H9 (cell line): ENCODE results near the gene TNNT2. TPM values are rescaled to one million over a fixed set of nuclear protein-coding genes. Genes with fewer than 3 reads are reported as not detected.

Source experiments
- DNase-seq: peaks from one replicate; pipeline ENCODE4 v3.0.0-alpha.2; 2017
- H2AFZ ChIP-seq: one replicate; pipeline ENCODE4 v1.6.1; 2013; ENCODE audit warnings: mild to moderate bottlenecking, low read length, control low read depth, moderate library complexity
- H2AK5ac ChIP-seq: 2 replicates; pipeline ENCODE4 v1.6.1; 2013; ENCODE audit warnings: low read length, control low read depth, mixed read lengths; ENCODE audit not compliant: insufficient read length
- H2BK120ac ChIP-seq: one replicate; pipeline ENCODE4 v1.6.1; 2013; ENCODE audit warnings: low read depth, mild to moderate bottlenecking, low read length, control low read depth, inconsistent platforms; ENCODE audit not compliant: poor library complexity, severe bottlenecking
- H2BK12ac ChIP-seq: 2 replicates; pipeline ENCODE4 v1.6.1; 2013; ENCODE audit warnings: low read length, control low read depth, mixed read lengths, low read depth; ENCODE audit not compliant: insufficient read length
- H2BK15ac ChIP-seq: 2 replicates; pipeline ENCODE4 v1.6.1; 2013; ENCODE audit warnings: low read depth, low read length, control low read depth
- H2BK20ac ChIP-seq: one replicate; pipeline ENCODE4 v1.6.1; 2013; ENCODE audit warnings: low read depth, mild to moderate bottlenecking, low read length, control low read depth, inconsistent platforms; ENCODE audit not compliant: poor library complexity, severe bottlenecking
- H2BK5ac ChIP-seq: 2 replicates; pipeline ENCODE4 v1.6.1; 2013; ENCODE audit warnings: low read length, control low read depth, mixed read lengths; ENCODE audit not compliant: insufficient read length
- H3K14ac ChIP-seq: 2 replicates; pipeline ENCODE4 v1.6.1; 2013; ENCODE audit warnings: low read length, control low read depth; ENCODE audit not compliant: insufficient read depth
- H3K18ac ChIP-seq: 2 replicates; pipeline ENCODE4 v1.6.1; 2013; ENCODE audit warnings: low read depth, mild to moderate bottlenecking, mixed read lengths, low read length, control low read depth; ENCODE audit not compliant: insufficient read length
- H3K23ac ChIP-seq: 2 replicates; pipeline ENCODE4 v1.6.1; 2013; ENCODE audit warnings: low read length, control low read depth, mixed read lengths, low read depth; ENCODE audit not compliant: insufficient read length
- H3K23me2 ChIP-seq: 2 replicates; pipeline ENCODE4 v1.6.1; 2013; ENCODE audit warnings: low read depth, mild to moderate bottlenecking, mixed read lengths, low read length, control low read depth; ENCODE audit not compliant: insufficient read length, poor library complexity, severe bottlenecking
- H3K27ac ChIP-seq: 2 replicates; pipeline ENCODE4 v1.5.1; 2013; ENCODE audit warnings: low read length, control low read depth, mixed read lengths, low read depth; ENCODE audit not compliant: insufficient read length
- H3K27me3 ChIP-seq: 2 replicates; pipeline ENCODE4 v1.6.1; 2013; ENCODE audit warnings: low read length, control low read depth, inconsistent platforms; ENCODE audit not compliant: insufficient read depth
- H3K4ac ChIP-seq: 2 replicates; pipeline ENCODE4 v1.6.1; 2013; ENCODE audit warnings: low read depth, mild to moderate bottlenecking, control low read depth, inconsistent platforms, low read length, moderate library complexity
- H3K4me1 ChIP-seq: 2 replicates; pipeline ENCODE4 v1.6.1; 2013; ENCODE audit warnings: low read length, control low read depth, inconsistent platforms; ENCODE audit not compliant: insufficient read depth
- H3K4me2 ChIP-seq: 2 replicates; pipeline ENCODE4 v1.6.1; 2013; ENCODE audit warnings: low read length, control low read depth, mixed read lengths; ENCODE audit not compliant: insufficient read length, insufficient read depth
- H3K56ac ChIP-seq: 2 replicates; pipeline ENCODE4 v1.6.1; 2013; ENCODE audit warnings: low read depth, mild to moderate bottlenecking, mixed read lengths, low read length, control low read depth; ENCODE audit not compliant: insufficient read length
- H3K79me1 ChIP-seq: 2 replicates; pipeline ENCODE4 v1.6.1; 2013; ENCODE audit warnings: low read depth, mild to moderate bottlenecking, moderate library complexity, low read length, control low read depth, inconsistent platforms; ENCODE audit not compliant: insufficient read depth, poor library complexity, severe bottlenecking
- H3K79me2 ChIP-seq: 2 replicates; pipeline ENCODE4 v1.6.1; 2013; ENCODE audit warnings: low read length, control low read depth, inconsistent platforms; ENCODE audit not compliant: insufficient read depth
- H3K9ac ChIP-seq: 2 replicates; pipeline ENCODE4 v1.6.1; 2013; ENCODE audit warnings: low read length, control low read depth, mixed read lengths; ENCODE audit not compliant: insufficient read length; ENCODE audit errors: extremely low read depth
- H3K9me3 ChIP-seq: one replicate; pipeline ENCODE4 v1.6.1; 2013; ENCODE audit warnings: low read depth, low read length, inconsistent platforms; ENCODE audit not compliant: control insufficient read depth
- H3T11ph ChIP-seq: one replicate; pipeline ENCODE4 v1.6.1; 2013; ENCODE audit warnings: mild to moderate bottlenecking, low read length, control low read depth, inconsistent platforms
- H4K20me1 ChIP-seq: one replicate; pipeline ENCODE4 v1.6.1; 2013; ENCODE audit not compliant: control insufficient read depth, insufficient read length, insufficient read depth
- H4K5ac ChIP-seq: 2 replicates; pipeline ENCODE4 v1.6.1; 2013; ENCODE audit warnings: low read depth, mild to moderate bottlenecking, mixed read lengths, low read length, control low read depth; ENCODE audit not compliant: insufficient read length
- H4K8ac ChIP-seq: replicated peaks from 2 replicates; pipeline ENCODE4 v1.6.1; 2013; ENCODE audit warnings: low read length, control low read depth, mixed read lengths, low read depth; ENCODE audit not compliant: insufficient read length
- H4K91ac ChIP-seq: 2 replicates; pipeline ENCODE4 v1.6.1; 2013; ENCODE audit warnings: low read depth, mild to moderate bottlenecking, moderate library complexity, mixed read lengths, low read length, control low read depth; ENCODE audit not compliant: insufficient read length
- H3K27ac Mint-ChIP-seq, 3 experiments: 2 replicates in 2 of 3; 3 replicates in 1 of 3; pipeline ENCODE4 v1.8.0; 2020 to 2021; ENCODE audit warnings: mixed read lengths in 3 of 3, mild to moderate bottlenecking in 1 of 3, moderate library complexity in 1 of 3
- H3K27me3 Mint-ChIP-seq: 2 replicates; pipeline ENCODE4 v1.8.0; 2021; ENCODE audit warnings: low read depth, mild to moderate bottlenecking, moderate library complexity, mixed read lengths
- H3K36me3 Mint-ChIP-seq, 3 experiments: 2 replicates in 2 of 3; 3 replicates in 1 of 3; pipeline ENCODE4 v1.8.0; 2020 to 2021; ENCODE audit warnings: low read depth in 3 of 3, mixed read lengths in 3 of 3; ENCODE audit not compliant: insufficient read depth in 1 of 3
- H3K4me1 Mint-ChIP-seq, 2 experiments: 2 replicates each; pipeline ENCODE4 v1.8.0; 2020; ENCODE audit warnings: mixed read lengths in 2 of 2
- H3K4me3 Mint-ChIP-seq, 2 experiments: 2 replicates in 1 of 2; 3 replicates in 1 of 2; pipeline ENCODE4 v1.8.0; 2020 to 2021; ENCODE audit warnings: mild to moderate bottlenecking in 2 of 2, mixed read lengths in 2 of 2, moderate library complexity in 1 of 2
- H3K9me3 Mint-ChIP-seq, 2 experiments: 2 replicates in 1 of 2; 3 replicates in 1 of 2; pipeline ENCODE4 v1.8.0; 2020; ENCODE audit warnings: mild to moderate bottlenecking in 2 of 2, mixed read lengths in 2 of 2, moderate library complexity in 1 of 2
- CTCF ChIP-seq: fragments of 200-600 bp; sonication (generic); conservative IDR thresholded peaks from 3 replicates; pipeline ENCODE4 v1.8.0; 2021; ENCODE audit warnings: antibody characterized with exemption, mild to moderate bottlenecking
- WGBS: extraction: QIAGEN DNeasy Blood & Tissue Kit; methylation state at CpG from one replicate; pipeline ENCODE4 v1.1.7; 2013; ENCODE audit warnings: missing lambda C conversion rate, low lambda C conversion rate, mixed read lengths; ENCODE audit not compliant: insufficient read length; ENCODE audit errors: extremely low coverage; 5-methylcytosine and 5-hydroxymethylcytosine counted together
- total RNA-seq: library from RNA; stranded (reverse); gene quantifications from 2 replicates; pipeline ENCODE4 v1.2.1, GENCODE V29; 2021

TNNT2 gene
- total RNA-seq, 1 experiment from 2014 or later, result 8.6 TPM

- no peaks in the 10 kb centered on the region for H4K20me1 ChIP-seq
- no peak overlapping the region for H2BK5ac ChIP-seq
- no peak overlapping the region for H3K9ac ChIP-seq
- Mint-ChIP-seq H3K27me3 (peaks cover 16% of the 10 kb centered on the region), H3K4me3 (no peak overlapping the region), H3K9me3 (no peaks in the 10 kb centered on the region), H3K4me1 (peaks cover 12 to 14% of the 10 kb centered on the region in 2 experiments), H3K27ac (no peak overlapping the region), H3K36me3 (no peaks in the 10 kb centered on the region; a peak in 1 of 7 replicates)
- TF ChIP-seq CTCF, result no peak
- no peak overlapping the region for H3K4ac ChIP-seq
- H4K8ac ChIP-seq, result no peak overlapping the region
- H3K18ac ChIP-seq, result no peak overlapping the region
- WGBS, result no CpG with 5 or more reads among the region's 13 CpGs
- H3T11ph ChIP-seq, result no peak overlapping the region
- H2AFZ ChIP-seq, result no peak overlapping the region
- no peak overlapping the region for H4K91ac ChIP-seq
- no peaks in the 10 kb centered on the region; the same call in 1 of the 2 replicates for H3K4me1 ChIP-seq
- H3K27me3 ChIP-seq, result no peaks in the 10 kb centered on the region
- no peak overlapping the region for H3K23ac ChIP-seq
- no peak overlapping the region for H3K4me2 ChIP-seq
- H4K5ac ChIP-seq, result no peak overlapping the region
- H3K14ac ChIP-seq, result no peak overlapping the region
- H3K9me3 ChIP-seq, result no peaks in the 10 kb centered on the region
- no peak overlapping the region for H3K27ac ChIP-seq
- H3K79me1 ChIP-seq, result no peaks in the 10 kb centered on the region
- no peaks in the 10 kb centered on the region for H3K23me2 ChIP-seq
- no peak overlapping the region for H2BK120ac ChIP-seq
- no peak overlapping the region for H2AK5ac ChIP-seq
- no peak overlapping the region for H2BK15ac ChIP-seq
- H2BK12ac ChIP-seq, result no peak overlapping the region
- no peak overlapping the region for H3K56ac ChIP-seq
- H3K79me2 ChIP-seq, result no peaks in the 10 kb centered on the region
- no peak overlapping the region for H2BK20ac ChIP-seq
- no peak for DNase-seq
These were observed 59.9 kb downstream of the TNNT2 start for GRCh38 chr1:201317551-201317950.
